ENCODE results near the gene MAN2A2. TPM values are rescaled to one million over a fixed set of nuclear protein-coding genes. Genes with fewer than 3 reads are reported as not detected.

Gene MAN2A2
- total RNA-seq, 1 donor from 2014 or later = 18.5 TPM

DNA sequence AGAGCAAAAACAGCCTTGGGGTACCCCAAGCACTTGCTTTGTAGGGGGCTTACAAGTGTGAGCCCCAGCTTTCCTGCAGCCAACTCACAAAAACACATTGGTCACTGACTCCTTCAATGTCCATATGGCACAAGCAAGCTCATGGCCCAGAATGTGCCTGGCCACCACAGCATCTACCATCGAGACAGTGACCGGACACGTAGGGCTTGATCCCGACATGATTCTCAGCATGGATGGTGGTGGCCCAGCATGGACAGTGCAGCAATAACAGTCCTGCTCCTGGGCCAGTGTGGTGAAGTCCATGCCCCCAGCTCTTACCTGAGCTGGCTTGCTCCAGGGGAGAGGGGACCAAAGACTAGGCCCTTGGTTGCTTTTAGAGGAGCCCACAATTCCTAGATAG, 37.9 kb downstream of the MAN2A2 start:
- FAIRE-seq (no peak), DNase-seq (ENCODE audit: low read depth) (no peak)
- no peaks in the 10 kb centered on the region for H3K9me3 ChIP-seq (ENCODE audit: insufficient read depth, low read depth, low read length)
- no peak overlapping the region for H3K4me3 ChIP-seq (ENCODE audit: insufficient read depth, low read depth, low read length)
- H3K79me2 ChIP-seq (ENCODE audit: insufficient read depth, low read length) = peaks cover 15% of the 10 kb centered on the region
- no peaks in the 10 kb centered on the region for H3K27me3 Mint-ChIP-seq (ENCODE audit: low read depth, unreplicated experiment)
- H3K27ac ChIP-seq (ENCODE audit: low read depth, low read length) = no peak overlapping the region
- H3K4me1 ChIP-seq (ENCODE audit: insufficient read depth, low read length) = peaks cover 11% of the 10 kb centered on the region
- no peaks in the 10 kb centered on the region for H3K27me3 ChIP-seq (ENCODE audit: insufficient read depth, low read length)
- H3K4me3 Mint-ChIP-seq (ENCODE audit: unreplicated experiment) = no peak overlapping the region
- H3K9me3 Mint-ChIP-seq (ENCODE audit: unreplicated experiment) = no peaks in the 10 kb centered on the region
- peaks cover 16% of the 10 kb centered on the region for H3K36me3 Mint-ChIP-seq (ENCODE audit: low read depth, unreplicated experiment)
- H3K9ac ChIP-seq (ENCODE audit: low read length) = no peak overlapping the region
- H2AFZ ChIP-seq (ENCODE audit: low read depth, low read length) = no peak overlapping the region
- TF ChIP-seq EZH2 (IDR thresholded peaks at IDR 0.05; ENCODE audit: insufficient read depth, low read length) = no peak
- TF ChIP-seq, protein P1, sequence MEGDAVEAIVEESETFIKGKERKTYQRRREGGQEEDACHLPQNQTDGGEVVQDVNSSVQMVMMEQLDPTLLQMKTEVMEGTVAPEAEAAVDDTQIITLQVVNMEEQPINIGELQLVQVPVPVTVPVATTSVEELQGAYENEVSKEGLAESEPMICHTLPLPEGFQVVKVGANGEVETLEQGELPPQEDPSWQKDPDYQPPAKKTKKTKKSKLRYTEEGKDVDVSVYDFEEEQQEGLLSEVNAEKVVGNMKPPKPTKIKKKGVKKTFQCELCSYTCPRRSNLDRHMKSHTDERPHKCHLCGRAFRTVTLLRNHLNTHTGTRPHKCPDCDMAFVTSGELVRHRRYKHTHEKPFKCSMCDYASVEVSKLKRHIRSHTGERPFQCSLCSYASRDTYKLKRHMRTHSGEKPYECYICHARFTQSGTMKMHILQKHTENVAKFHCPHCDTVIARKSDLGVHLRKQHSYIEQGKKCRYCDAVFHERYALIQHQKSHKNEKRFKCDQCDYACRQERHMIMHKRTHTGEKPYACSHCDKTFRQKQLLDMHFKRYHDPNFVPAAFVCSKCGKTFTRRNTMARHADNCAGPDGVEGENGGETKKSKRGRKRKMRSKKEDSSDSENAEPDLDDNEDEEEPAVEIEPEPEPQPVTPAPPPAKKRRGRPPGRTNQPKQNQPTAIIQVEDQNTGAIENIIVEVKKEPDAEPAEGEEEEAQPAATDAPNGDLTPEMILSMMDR (IDR thresholded peaks at IDR 0.05; ENCODE audit: insufficient read depth, low read depth, low read length) = no peak
- no peak overlapping the region for H3K27ac Mint-ChIP-seq (ENCODE audit: unreplicated experiment)
- H3K4me1 Mint-ChIP-seq (ENCODE audit: low read depth, unreplicated experiment) = peaks cover 7% of the 10 kb centered on the region
- peaks cover 14% of the 10 kb centered on the region for H4K20me1 ChIP-seq (ENCODE audit: insufficient read depth, low read length)
- no peak overlapping the region for H3K4me2 ChIP-seq (ENCODE audit: low read length)
- H3K36me3 ChIP-seq (ENCODE audit: insufficient read depth, low read length) = peaks cover 54% of the 10 kb centered on the region

DNA sequence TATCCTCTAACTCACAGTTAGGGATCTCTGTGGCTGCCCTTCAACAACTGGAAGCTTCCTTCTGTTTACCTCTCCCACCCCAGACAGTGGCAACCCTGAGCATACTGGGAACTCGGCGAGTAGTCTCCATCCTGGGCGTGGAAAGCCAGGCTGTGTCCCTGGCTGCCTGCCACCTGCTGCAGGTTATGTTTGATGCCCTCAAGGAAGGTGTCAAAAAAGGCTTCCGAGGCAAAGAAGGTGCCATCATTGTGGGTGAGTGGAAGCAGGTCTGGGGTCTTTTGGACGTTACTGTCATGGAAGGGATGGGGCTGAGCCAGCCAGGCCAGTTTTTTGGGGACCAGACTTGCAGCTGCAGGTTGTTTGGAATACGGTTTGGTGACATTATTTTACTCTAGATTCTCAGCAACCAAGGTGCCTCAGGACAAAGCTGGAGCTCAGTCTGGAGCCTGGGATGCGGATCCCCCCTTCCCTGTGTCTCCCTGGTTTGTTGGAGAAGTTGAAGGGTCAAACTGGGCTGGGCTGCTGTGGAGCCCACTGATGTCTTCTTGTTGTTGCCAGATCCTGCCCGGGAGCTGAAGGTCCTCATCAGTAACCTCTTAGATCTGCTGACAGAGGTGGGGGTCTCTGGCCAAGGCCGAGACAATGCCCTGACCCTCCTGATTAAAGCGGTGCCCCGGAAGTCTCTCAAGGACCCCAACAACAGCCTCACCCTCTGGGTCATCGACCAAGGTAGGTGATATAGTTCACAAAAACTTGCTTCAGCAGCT, 39.4 kb downstream of the MAN2A2 start:
- Mint-ChIP-seq H3K27ac (ENCODE audit: unreplicated experiment) (no peak overlapping the region), H3K9me3 (ENCODE audit: unreplicated experiment) (no peaks in the 10 kb centered on the region), H3K4me3 (ENCODE audit: unreplicated experiment) (no peak overlapping the region), H3K4me1 (ENCODE audit: low read depth, unreplicated experiment) (no peaks in the 10 kb centered on the region), H3K27me3 (ENCODE audit: low read depth, unreplicated experiment) (no peaks in the 10 kb centered on the region), H3K36me3 (ENCODE audit: low read depth, unreplicated experiment) (peaks cover 26% of the 10 kb centered on the region)
- no peaks in the 10 kb centered on the region for H3K27me3 ChIP-seq (ENCODE audit: insufficient read depth, low read length)
- no peak overlapping the region for H2AFZ ChIP-seq (ENCODE audit: low read depth, low read length)
- no peaks in the 10 kb centered on the region for H3K4me1 ChIP-seq (ENCODE audit: insufficient read depth, low read length)
- H4K20me1 ChIP-seq (ENCODE audit: insufficient read depth, low read length) = peaks cover 7% of the 10 kb centered on the region
- no peak overlapping the region for H3K9ac ChIP-seq (ENCODE audit: low read length)
- FAIRE-seq = no peak
- TF ChIP-seq, protein P1 (IDR thresholded peaks at IDR 0.05; ENCODE audit: insufficient read depth, low read depth, low read length) = no peak
- peaks cover 4% of the 10 kb centered on the region for H3K79me2 ChIP-seq (ENCODE audit: insufficient read depth, low read length)
- no peaks in the 10 kb centered on the region for H3K9me3 ChIP-seq (ENCODE audit: insufficient read depth, low read depth, low read length)
- no peak overlapping the region for H3K4me3 ChIP-seq (ENCODE audit: insufficient read depth, low read depth, low read length)
- H3K27ac ChIP-seq (ENCODE audit: low read depth, low read length) = no peak overlapping the region
- DNase-seq (ENCODE audit: low read depth) = no peak
- H3K36me3 ChIP-seq (ENCODE audit: insufficient read depth, low read length) = peaks cover 57% of the 10 kb centered on the region
- H3K4me2 ChIP-seq (ENCODE audit: low read length) = no peak overlapping the region

DNA sequence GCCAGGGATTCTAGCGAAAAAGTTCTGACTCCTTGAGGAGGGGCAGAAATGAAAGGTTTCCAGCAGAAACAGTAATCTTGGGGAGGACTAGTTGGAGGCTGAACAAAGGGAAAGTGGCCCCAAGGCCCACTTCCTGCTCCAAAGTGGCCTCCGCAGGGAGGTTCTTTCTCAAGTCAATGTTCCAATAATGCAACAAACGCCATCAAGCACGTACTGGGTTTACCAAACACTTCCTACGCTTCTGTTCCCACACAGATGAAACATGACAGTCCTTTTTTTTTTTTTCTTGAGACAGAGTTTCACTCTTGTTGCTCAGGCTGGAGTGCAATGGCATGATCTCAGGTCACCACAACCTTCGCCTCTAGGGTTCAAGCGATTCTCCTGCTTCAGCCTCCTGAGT, 42.0 kb downstream of the MAN2A2 start:
- Histone ChIP-seq H3K27ac (ENCODE audit: low read depth, low read length) (no peak overlapping the region), H3K9ac (ENCODE audit: low read length) (no peak overlapping the region), H3K4me1 (ENCODE audit: insufficient read depth, low read length) (no peaks in the 10 kb centered on the region), H3K79me2 (ENCODE audit: insufficient read depth, low read length) (no peaks in the 10 kb centered on the region), H3K4me3 (ENCODE audit: insufficient read depth, low read depth, low read length) (no peak overlapping the region), H3K36me3 (ENCODE audit: insufficient read depth, low read length) (peaks cover 52% of the 10 kb centered on the region), H3K4me2 (ENCODE audit: low read length) (no peak overlapping the region), H3K9me3 (ENCODE audit: insufficient read depth, low read depth, low read length) (no peaks in the 10 kb centered on the region), H2AFZ (ENCODE audit: low read depth, low read length) (no peak overlapping the region), H4K20me1 (ENCODE audit: insufficient read depth, low read length) (peaks cover 7% of the 10 kb centered on the region), H3K27me3 (ENCODE audit: insufficient read depth, low read length) (no peaks in the 10 kb centered on the region)
- Mint-ChIP-seq H3K9me3 (ENCODE audit: unreplicated experiment) (no peaks in the 10 kb centered on the region), H3K4me1 (ENCODE audit: low read depth, unreplicated experiment) (no peaks in the 10 kb centered on the region), H3K27me3 (ENCODE audit: low read depth, unreplicated experiment) (no peaks in the 10 kb centered on the region), H3K4me3 (ENCODE audit: unreplicated experiment) (no peak overlapping the region), H3K27ac (ENCODE audit: unreplicated experiment) (no peak overlapping the region), H3K36me3 (ENCODE audit: low read depth, unreplicated experiment) (peaks cover 29% of the 10 kb centered on the region)
- FAIRE-seq = no peak
- TF ChIP-seq, protein P1 (IDR thresholded peaks at IDR 0.05; ENCODE audit: insufficient read depth, low read depth, low read length) = no peak
- no peak for TF ChIP-seq EZH2 (IDR thresholded peaks at IDR 0.05; ENCODE audit: insufficient read depth, low read length)
- DNase-seq (ENCODE audit: low read depth) = no peak
